C4-2B (cell line): ENCODE results near the gene WHAMM.

Source experiments
- H3K27ac ChIP-seq: fragments of 450-650 bp; 2 replicates; pipeline ENCODE4 v1.5.1; 2017
- ZFX ChIP-seq: fragments of 450-650 bp; IDR thresholded peaks from 2 replicates; pipeline ENCODE4 v1.6.1; 2017
- TF ChIP-seq, protein P1 (sequence below): fragments of 450-650 bp; conservative IDR thresholded peaks from 2 replicates; pipeline ENCODE4 v1.5.1; 2017; ENCODE audit warnings: mild to moderate bottlenecking

WHAMM gene

GRCh38 chr15:82804575-82804949 lies 4.9 kb upstream of the WHAMM start:
- TF ChIP-seq ZFX: no peak
- TF ChIP-seq, protein P1, sequence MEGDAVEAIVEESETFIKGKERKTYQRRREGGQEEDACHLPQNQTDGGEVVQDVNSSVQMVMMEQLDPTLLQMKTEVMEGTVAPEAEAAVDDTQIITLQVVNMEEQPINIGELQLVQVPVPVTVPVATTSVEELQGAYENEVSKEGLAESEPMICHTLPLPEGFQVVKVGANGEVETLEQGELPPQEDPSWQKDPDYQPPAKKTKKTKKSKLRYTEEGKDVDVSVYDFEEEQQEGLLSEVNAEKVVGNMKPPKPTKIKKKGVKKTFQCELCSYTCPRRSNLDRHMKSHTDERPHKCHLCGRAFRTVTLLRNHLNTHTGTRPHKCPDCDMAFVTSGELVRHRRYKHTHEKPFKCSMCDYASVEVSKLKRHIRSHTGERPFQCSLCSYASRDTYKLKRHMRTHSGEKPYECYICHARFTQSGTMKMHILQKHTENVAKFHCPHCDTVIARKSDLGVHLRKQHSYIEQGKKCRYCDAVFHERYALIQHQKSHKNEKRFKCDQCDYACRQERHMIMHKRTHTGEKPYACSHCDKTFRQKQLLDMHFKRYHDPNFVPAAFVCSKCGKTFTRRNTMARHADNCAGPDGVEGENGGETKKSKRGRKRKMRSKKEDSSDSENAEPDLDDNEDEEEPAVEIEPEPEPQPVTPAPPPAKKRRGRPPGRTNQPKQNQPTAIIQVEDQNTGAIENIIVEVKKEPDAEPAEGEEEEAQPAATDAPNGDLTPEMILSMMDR: no peak
- H3K27ac ChIP-seq: no peak overlapping the region

DNA sequence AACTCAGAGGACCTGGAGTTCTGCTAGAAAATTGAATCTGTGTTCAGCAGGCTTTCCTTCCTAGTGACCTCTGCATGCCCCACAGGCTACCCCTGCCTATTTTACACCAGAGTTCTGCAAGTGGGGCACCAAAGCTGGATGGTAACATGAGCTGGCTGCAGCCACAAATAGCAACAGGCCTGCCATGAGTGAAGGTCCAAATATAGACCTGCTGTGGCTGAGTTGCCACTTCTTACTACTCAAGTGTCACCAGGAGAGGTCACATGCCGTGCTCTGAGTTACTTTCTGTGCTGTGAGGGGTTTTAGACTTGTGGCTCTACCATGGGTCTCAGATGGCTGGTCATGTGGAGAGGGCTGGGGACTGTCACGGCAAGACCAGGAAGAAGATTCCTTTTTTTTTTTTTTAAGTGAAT lies 3.4 kb upstream of the WHAMM start, which contains the start of gene FSD2:
Gene FSD2, minus strand, starts transcription at position 76 of the 413 bp plus-strand sequence. CDS start 18,679 bp downstream, outside the sequence.
- no peak within 1 kb of the TSS for H3K27ac ChIP-seq
- TF ChIP-seq, protein P1: no peak
- TF ChIP-seq ZFX: no peak

DNA sequence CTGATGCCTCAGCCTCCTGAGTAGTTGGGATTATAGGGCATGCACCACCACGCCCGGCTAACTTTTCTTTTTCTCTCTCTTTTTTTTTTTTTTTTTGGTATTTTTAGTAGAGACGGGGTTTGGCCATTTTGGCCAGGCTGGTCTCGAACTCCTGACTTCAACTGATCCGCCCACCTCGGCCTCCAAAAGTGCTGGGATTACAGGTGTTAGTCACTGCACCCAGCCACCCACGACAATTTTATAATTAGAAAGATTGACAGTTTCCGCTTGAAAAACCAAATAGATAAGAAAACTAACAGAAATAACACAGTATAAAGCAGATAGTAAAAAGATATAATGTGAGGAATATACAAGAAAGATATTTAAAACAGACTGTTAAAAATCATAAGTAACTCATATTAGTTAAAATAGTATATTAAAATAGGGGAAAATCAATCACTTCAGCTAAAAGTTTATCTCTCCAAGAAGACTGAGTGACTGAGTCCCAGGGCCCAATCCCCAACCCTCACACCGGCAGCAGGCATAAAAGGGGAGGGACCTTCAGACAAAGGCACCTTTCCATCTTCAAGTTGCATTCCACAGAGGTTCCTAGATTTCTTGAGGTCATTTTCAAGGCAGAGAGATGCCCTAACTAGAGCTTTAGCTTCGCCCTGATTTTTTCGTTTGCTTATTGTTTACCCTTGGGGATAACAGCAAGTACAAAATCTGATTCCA lies 1.4 kb upstream of the WHAMM start:
- no peak for TF ChIP-seq ZFX
- TF ChIP-seq, protein P1: no peak
- peak overlapping the region; percentile 86 for H3K27ac ChIP-seq

GRCh38 chr15:82808634-82809041 lies 790 bp upstream of the WHAMM start:
- peak overlapping the region; percentile 86 for H3K27ac ChIP-seq
- TF ChIP-seq, protein P1: no peak
- no peak for TF ChIP-seq ZFX

DNA sequence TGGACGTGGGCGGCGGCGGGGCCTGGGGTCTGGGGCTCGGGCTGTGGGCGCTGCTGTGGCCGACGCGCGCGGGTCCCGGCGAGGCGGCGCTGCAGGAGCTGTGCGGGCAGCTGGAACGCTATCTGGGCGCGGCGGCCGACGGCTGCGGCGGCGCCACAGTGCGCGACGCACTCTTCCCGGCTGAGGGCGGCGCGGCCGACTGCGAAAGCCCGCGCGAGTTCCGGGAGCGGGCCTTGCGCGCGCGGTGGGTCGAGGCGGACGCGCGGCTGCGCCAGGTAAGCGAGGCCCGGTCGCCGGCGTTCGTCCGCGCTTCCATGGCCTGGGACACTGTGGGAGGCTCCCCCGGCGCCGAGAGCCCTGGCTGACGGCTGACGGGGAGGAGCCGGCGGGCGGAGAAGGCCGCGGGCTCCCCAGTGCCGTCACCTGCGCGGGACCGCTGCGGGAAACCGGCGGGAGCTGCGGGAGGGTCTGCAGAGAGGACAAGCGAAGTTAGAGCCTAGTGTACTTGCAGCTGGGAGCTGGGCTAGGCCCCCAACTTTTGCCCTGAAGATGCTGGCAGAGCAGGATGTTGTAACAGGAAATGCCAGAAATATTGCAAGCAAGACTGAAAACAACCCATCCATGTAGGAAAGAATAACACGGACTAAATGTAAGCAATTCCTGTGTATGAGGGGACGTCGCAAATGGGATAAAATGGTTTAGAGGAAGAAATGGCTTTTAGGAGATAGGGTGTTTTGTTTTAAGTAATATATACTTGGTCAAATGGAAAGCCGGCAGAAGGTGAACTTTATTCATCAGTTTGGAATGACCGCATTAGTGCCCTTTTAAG lies 847 bp downstream of the WHAMM start:
- peak; percentile 97 for TF ChIP-seq ZFX
- TF ChIP-seq, protein P1: peak; percentile 40
- H3K27ac ChIP-seq: peak overlapping the region; percentile 86

- H3K27ac ChIP-seq: no peak overlapping the region
- no peak for TF ChIP-seq ZFX
- TF ChIP-seq, protein P1: no peak
These were observed 1.5 kb downstream of the WHAMM start for GRCh38 chr15:82810890-82811426.

- H3K27ac ChIP-seq: no peak overlapping the region
- TF ChIP-seq ZFX: no peak
- TF ChIP-seq, protein P1: no peak
These were observed 3.6 kb downstream of the WHAMM start for GRCh38 chr15:82812994-82813393.
